Upper lobe of right lung (tissue), 1 donor: ENCODE data around the gene CCER1. TPM values are rescaled to one million over a fixed set of nuclear protein-coding genes. Genes with fewer than 3 reads are reported as not detected.

ENCODE experiments used
- ATAC-seq: fragments of 200-7000 bp; cut with Tn5 transposase; one replicate; pipeline ENCODE4 v1.9.1; 2020; ENCODE audit warnings: mild to moderate bottlenecking, moderate library complexity
- DNase-seq: peaks from one replicate; pipeline ENCODE4 v3.0.0-alpha.2; 2020
- H3K27ac ChIP-seq: fragments of 200-600 bp; one replicate; pipeline ENCODE4 v1.8.0; 2022
- H3K27me3 ChIP-seq: fragments of 200-600 bp; one replicate; pipeline ENCODE4 v1.8.0; 2022; ENCODE audit warnings: mild to moderate bottlenecking
- H3K36me3 ChIP-seq: fragments of 200-600 bp; one replicate; pipeline ENCODE4 v1.8.0; 2022
- H3K4me1 ChIP-seq: fragments of 200-600 bp; one replicate; pipeline ENCODE4 v1.8.0; 2022
- H3K4me3 ChIP-seq: fragments of 200-600 bp; one replicate; pipeline ENCODE4 v1.8.0; 2022; ENCODE audit warnings: mild to moderate bottlenecking
- H3K9me3 ChIP-seq: fragments of 200-600 bp; one replicate; pipeline ENCODE4 v1.8.0; 2022
- intact Hi-C: fragments of 100-400 bp; cut with DNase I; formaldehyde crosslinking; loops from one replicate; pipeline ENCODE4 v1.11.0; 2022
- total RNA-seq: library from RNA; stranded (reverse); fragmentation: NEBNext Ultra II Directional; extraction: Animal tissue kit (Norgen Biotek cat#: 25700); gene quantifications from one replicate; pipeline ENCODE4 v1.2.1, GENCODE V29; 2021
- TF ChIP-seq, protein P1 (sequence below): fragments of 200-600 bp; IDR thresholded peaks from one replicate; pipeline ENCODE4 v1.8.0; 2022; ENCODE audit warnings: antibody characterized with exemption
- donor health status: DM: no; HTN: yes; CAD: no; lungs with severe emphysema.

CCER1 gene
- total RNA-seq, 1 donor from 2014 or later: not detected

DNA sequence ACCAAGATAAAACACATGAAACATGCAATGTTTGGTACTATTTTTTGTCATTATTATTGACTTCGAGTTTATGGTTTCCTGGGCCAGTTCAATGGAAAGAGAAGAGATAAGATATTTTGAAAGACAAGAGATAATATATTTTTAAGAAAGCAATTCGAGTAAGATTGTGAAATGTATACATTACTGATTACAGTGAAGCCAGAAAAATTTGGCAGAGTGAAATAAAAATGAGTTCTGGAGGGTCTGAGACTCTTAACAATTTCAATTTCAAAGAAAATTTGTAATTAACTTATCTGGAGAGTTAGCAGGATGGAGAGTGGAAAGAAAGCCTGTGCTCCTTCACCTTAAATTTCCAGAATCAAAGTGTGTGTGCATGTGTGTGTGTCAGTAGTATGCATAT lies 17.3 kb downstream of the CCER1 start:
- Histone ChIP-seq H3K27me3 (no peaks in the 10 kb centered on the region), H3K4me3 (no peak overlapping the region), H3K36me3 (no peaks in the 10 kb centered on the region), H3K27ac (no peak overlapping the region), H3K9me3 (no peaks in the 10 kb centered on the region), H3K4me1 (no peaks in the 10 kb centered on the region)
- TF ChIP-seq, protein P1, sequence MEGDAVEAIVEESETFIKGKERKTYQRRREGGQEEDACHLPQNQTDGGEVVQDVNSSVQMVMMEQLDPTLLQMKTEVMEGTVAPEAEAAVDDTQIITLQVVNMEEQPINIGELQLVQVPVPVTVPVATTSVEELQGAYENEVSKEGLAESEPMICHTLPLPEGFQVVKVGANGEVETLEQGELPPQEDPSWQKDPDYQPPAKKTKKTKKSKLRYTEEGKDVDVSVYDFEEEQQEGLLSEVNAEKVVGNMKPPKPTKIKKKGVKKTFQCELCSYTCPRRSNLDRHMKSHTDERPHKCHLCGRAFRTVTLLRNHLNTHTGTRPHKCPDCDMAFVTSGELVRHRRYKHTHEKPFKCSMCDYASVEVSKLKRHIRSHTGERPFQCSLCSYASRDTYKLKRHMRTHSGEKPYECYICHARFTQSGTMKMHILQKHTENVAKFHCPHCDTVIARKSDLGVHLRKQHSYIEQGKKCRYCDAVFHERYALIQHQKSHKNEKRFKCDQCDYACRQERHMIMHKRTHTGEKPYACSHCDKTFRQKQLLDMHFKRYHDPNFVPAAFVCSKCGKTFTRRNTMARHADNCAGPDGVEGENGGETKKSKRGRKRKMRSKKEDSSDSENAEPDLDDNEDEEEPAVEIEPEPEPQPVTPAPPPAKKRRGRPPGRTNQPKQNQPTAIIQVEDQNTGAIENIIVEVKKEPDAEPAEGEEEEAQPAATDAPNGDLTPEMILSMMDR: no peak
- DNase-seq (no peak), ATAC-seq (no peak)
- intact Hi-C loops: no loop called here

DNA sequence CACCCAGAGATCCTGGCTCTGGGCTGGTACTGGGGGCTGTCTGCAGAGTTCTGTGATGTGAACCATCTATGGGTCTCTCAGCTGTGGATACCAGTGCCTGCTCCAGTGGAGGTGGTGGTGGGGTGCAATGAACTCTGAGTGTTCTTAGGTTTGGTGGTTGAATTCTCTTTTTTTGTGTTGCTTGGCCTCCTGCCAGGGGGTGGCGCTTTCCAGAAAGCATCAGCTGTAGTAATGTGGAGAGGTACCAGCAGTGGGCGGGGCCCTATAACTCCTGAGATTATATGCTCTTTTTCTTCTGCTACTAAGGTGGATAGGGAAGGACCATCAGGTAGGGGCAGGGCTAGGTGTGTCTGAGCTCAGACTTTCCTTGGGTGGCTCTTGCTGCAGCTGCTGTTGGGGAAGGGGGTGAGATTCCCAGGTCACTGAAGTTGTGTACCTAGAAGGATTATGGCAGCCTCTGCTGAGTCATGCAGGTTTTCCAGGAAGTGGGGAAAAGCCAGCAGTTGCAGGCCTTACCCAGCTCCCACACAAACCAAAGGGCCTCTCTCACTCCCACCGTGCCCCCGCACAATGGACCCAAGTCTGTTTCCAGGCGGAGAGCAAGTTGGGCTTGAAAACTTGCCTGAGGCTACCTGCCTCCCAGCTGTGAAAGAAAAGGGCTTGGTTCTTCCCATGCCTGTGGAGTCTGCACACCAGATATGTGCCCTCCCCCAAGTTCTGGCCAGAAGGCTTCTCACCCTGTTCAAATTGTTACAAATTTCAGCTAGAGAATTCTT lies 18.6 kb downstream of the CCER1 start:
- DNase-seq (no peak), ATAC-seq (no peak)
- intact Hi-C loops: no loop called here

DNA sequence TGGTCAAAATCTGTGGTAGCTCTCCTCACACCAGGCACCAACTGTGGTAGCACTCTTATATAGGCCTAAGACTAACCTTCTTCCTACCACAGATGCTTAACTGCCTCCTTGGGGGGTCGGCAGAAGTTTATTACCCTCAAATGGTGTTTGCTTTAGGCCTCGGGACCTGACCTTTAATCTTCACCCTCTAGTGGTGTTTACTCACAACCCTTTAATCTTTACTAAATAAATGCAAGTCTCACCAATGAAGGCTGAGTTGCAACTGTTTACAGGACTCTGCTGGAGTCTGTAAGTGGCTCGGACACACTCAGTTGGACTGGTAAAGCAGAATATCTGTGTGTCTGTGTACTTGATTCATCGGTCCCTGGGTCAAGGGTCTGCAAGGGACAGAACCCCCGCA lies 29.4 kb downstream of the CCER1 start:
- Histone ChIP-seq H3K4me3 (no peak overlapping the region), H3K36me3 (no peaks in the 10 kb centered on the region), H3K27me3 (no peaks in the 10 kb centered on the region), H3K27ac (no peak overlapping the region), H3K4me1 (peaks cover 4% of the 10 kb centered on the region), H3K9me3 (peaks cover 9% of the 10 kb centered on the region)
- ATAC-seq (no peak), DNase-seq (no peak)
- TF ChIP-seq, protein P1: no peak
- intact Hi-C loops: no loop called here

More for the DNA sequence above, 18.6 kb downstream of the CCER1 start:
- Histone ChIP-seq H3K4me1 (no peaks in the 10 kb centered on the region), H3K27ac (no peak overlapping the region), H3K4me3 (no peak overlapping the region), H3K27me3 (no peaks in the 10 kb centered on the region), H3K36me3 (no peaks in the 10 kb centered on the region), H3K9me3 (no peaks in the 10 kb centered on the region)
- TF ChIP-seq, protein P1: no peak

DNA sequence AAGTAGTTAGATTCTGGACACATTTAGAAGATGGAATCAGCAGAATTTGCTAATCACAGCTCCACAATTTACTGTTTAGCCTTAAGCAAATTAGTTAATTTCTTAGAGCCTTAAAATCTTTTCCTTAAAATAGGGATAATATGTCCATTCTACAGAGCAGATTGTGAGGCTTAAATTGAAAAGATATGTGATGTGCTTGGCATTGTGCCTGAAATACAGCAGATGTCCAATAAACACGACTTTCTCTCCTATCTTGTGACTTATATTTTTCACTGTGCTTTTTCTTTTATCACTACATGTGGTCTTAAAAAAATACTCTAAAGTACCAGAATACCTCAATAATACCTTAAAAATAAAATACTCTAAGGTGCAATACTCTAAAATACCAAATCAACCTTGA lies 30.6 kb downstream of the CCER1 start:
- peaks cover 4% of the 10 kb centered on the region for H3K4me1 ChIP-seq
- TF ChIP-seq, protein P1: no peak
- H3K4me3 ChIP-seq: no peak overlapping the region
- peaks cover 5% of the 10 kb centered on the region for H3K9me3 ChIP-seq
- H3K36me3 ChIP-seq: no peaks in the 10 kb centered on the region
- H3K27ac ChIP-seq: no peak overlapping the region
- DNase-seq (no peak), ATAC-seq (no peak)
- no peaks in the 10 kb centered on the region for H3K27me3 ChIP-seq
- intact Hi-C loops: no loop called here

DNA sequence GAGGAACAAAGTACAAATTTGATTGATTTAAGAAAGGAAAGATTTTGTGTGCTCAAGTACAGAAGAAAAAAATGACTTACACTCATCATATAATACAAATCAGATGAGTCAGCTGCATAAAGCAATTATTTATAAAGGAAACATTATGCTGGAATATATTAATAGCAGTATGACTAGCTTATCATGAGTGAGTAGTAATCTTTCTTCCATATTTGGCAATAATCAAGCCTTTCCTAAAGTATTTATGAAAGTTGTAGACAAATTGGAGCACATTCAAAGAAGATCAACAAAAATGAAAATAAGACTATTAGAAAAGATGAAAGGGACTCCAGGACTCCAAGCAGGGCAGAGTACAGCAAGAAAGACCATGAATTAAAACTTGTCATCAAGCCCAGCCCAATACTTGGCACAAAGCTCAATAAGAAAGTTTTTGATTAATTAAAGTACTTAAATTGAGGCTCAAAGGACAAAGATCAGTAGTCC lies 32.8 kb downstream of the CCER1 start:
- Histone ChIP-seq H3K27ac (no peak overlapping the region), H3K4me1 (peaks cover 4% of the 10 kb centered on the region), H3K9me3 (no peaks in the 10 kb centered on the region), H3K4me3 (no peak overlapping the region), H3K27me3 (no peaks in the 10 kb centered on the region), H3K36me3 (no peaks in the 10 kb centered on the region)
- intact Hi-C loops: no loop called here
- DNase-seq (no peak), ATAC-seq (no peak)
- TF ChIP-seq, protein P1: no peak
